Measurements from ENCODE around the gene OMA1. TPM values are rescaled to one million over a fixed set of nuclear protein-coding genes. Genes with fewer than 3 reads are reported as not detected.
"Not testable (repeated sequence)": the region's sequence is repeated elsewhere in the genome, so short reads cannot be mapped to it uniquely, and the experiment has no call there.

The OMA1 gene
- total and polyA plus RNA-seq, 4 experiments from 2014 or later, result 32.7 to 86.2 (median 55.0) TPM

DNA sequence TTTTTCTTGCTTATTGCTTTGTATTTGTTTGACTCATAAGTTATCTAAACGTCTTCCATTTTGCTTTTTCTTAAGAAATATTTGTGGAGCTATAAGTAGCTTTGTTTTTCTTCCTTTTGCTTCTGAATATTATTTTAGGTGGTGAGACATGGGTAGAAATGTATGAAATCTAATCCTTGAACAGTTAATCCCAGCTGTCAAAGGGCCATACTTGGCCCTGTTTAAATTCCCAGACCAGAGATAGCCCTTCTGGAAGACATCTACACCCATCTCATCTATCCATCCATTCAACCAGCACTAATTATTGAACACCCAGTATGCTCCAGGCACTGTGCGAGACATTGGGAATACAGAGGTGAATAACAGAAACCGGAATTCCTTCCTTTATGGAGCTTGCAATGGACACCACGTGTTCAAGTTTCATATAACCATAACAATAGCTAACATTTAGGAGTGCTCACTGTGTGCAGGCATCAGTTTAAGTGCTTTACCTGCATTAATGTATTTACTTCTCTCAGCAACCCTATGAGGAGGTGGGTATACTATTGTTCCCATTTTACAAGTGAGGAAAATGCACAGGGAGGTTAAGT lies 21.8 kb upstream of the OMA1 start:
- peaks cover 18 to 33% of the 10 kb centered on the region in 2 donors for H3K27me3 Mint-ChIP-seq
- POLR2A ChIA-PET (ENCODE audit: partially characterized antibody), result no interaction called here
- DNase-seq, result no peak

GRCh38 chr1:58566339-58566738 lies 19.8 kb upstream of the OMA1 start:
- H3K27me3 Mint-ChIP-seq, result peaks cover 26 to 38% of the 10 kb centered on the region in 2 donors

More for the DNA sequence above, 21.8 kb upstream of the OMA1 start:
- no peak overlapping the region for H3K4me3 Mint-ChIP-seq
- H3K36me3 ChIP-seq (ENCODE audit: insufficient read depth, low read length), result no peaks in the 10 kb centered on the region
- peaks cover 0 to 2% (median 0%) of the 10 kb centered on the region in 8 donors for H3K9me3 Mint-ChIP-seq
- no peak overlapping the region for H3K4me3 ChIP-seq (ENCODE audit: low read length in 2 of 2)
- intact Hi-C loops (cut with micrococcal nuclease), result no loop called here
- peaks cover 3% of the 10 kb centered on the region for H3K4me1 ChIP-seq (ENCODE audit: insufficient read depth, low read length)
- no peaks in the 10 kb centered on the region for H3K9me3 ChIP-seq (ENCODE audit: control insufficient read depth in 1 of 2, low read length in 2 of 2)
- CTCF ChIA-PET (ENCODE audit: partially characterized antibody), result no interaction called here
- H3K27ac Mint-ChIP-seq, result no peak overlapping the region
- no peaks in the 10 kb centered on the region for H3K36me3 Mint-ChIP-seq
- H3K4me1 Mint-ChIP-seq, result peaks cover 1 to 6% (median 2%) of the 10 kb centered on the region in 4 donors
- H3K27ac ChIP-seq (ENCODE audit: low read depth, low read length), result no peak overlapping the region
- H3K27me3 ChIP-seq (ENCODE audit: insufficient read depth, low read length), result peaks cover 4% of the 10 kb centered on the region

DNA sequence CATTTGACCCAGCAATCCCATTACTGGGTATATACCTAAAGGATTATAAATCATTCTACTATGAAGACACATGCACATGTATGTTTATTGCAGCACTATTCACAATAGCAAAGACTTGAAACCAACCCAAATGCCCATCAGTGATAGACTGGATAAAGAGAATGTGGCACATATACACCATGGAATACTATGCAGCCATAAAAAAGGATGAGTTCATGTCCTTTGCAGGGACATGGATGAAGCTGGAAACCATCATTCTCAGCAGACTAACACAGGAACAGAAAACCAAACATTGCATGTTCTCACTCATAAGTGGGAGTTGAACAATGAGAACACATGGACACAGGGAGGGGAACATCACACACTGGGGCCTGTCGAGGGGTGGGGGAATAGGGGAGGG lies 17.2 kb upstream of the OMA1 start:
- H3K9me3 ChIP-seq (ENCODE audit: control insufficient read depth in 1 of 2, low read length in 2 of 2); H3K4me3 ChIP-seq (ENCODE audit: low read length in 2 of 2); DNase-seq; H3K27me3 ChIP-seq (ENCODE audit: insufficient read depth, low read length); intact Hi-C loops (cut with micrococcal nuclease); H3K36me3 ChIP-seq (ENCODE audit: insufficient read depth, low read length); POLR2A ChIA-PET (ENCODE audit: partially characterized antibody); H3K27ac ChIP-seq (ENCODE audit: low read depth, low read length); H3K4me1 Mint-ChIP-seq; H3K4me3 Mint-ChIP-seq; CTCF ChIA-PET (ENCODE audit: partially characterized antibody); H3K4me1 ChIP-seq (ENCODE audit: insufficient read depth, low read length); H3K27ac Mint-ChIP-seq; H3K36me3 Mint-ChIP-seq: not testable (repeated sequence)
- H3K9me3 Mint-ChIP-seq, result peaks cover 0 to 15% (median 5%) of the 10 kb centered on the region in 8 donors
- H3K27me3 Mint-ChIP-seq, result peaks cover 24 to 38% of the 10 kb centered on the region in 2 donors

More at GRCh38 chr1:58566339-58566738, 19.8 kb upstream of the OMA1 start:
- Histone ChIP-seq H3K4me1 (ENCODE audit: insufficient read depth, low read length) (no peaks in the 10 kb centered on the region), H3K36me3 (ENCODE audit: insufficient read depth, low read length) (no peaks in the 10 kb centered on the region), H3K27me3 (ENCODE audit: insufficient read depth, low read length) (peaks cover 4% of the 10 kb centered on the region), H3K4me3 (ENCODE audit: low read length in 2 of 2) (no peak overlapping the region), H3K9me3 (ENCODE audit: control insufficient read depth in 1 of 2, low read length in 2 of 2) (no peaks in the 10 kb centered on the region), H3K27ac (ENCODE audit: low read depth, low read length) (no peak overlapping the region)
- Mint-ChIP-seq H3K9me3 (peaks cover 0 to 4% (median 0%) of the 10 kb centered on the region in 8 donors), H3K36me3 (no peaks in the 10 kb centered on the region), H3K27ac (no peak overlapping the region), H3K4me3 (no peak overlapping the region), H3K4me1 (no peaks in the 10 kb centered on the region)
- intact Hi-C loops (cut with micrococcal nuclease), result no loop called here
- no peak for DNase-seq
- POLR2A ChIA-PET (ENCODE audit: partially characterized antibody), result no interaction called here
- CTCF ChIA-PET (ENCODE audit: partially characterized antibody), result no interaction called here

DNA sequence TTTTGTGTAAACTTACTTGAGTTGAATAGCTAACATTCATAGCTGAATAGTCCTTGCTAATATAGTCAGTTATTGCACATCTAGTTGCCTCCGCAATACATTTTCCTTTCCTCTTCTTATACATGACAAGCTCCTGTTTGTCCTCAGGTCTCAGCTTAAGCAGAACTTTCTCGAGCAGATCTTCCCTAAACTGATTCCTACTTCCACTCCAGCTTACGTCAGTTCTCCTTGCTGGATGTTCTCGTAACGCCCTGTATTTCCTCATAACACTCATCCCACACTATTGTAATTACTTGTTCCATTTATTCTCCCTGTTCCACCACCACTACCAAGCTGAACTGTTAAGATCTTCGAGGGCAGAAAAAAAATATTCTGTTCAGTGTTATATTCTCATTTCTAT lies 15.1 kb upstream of the OMA1 start:
- peaks cover 0 to 15% (median 5%) of the 10 kb centered on the region in 8 donors for H3K9me3 Mint-ChIP-seq
- CTCF ChIA-PET (ENCODE audit: partially characterized antibody), result interaction anchor here (1.2 kb wide), 1 partner anchor 44 kb away, joined by 3 read pairs; no protein-coding TSS in a partner anchor
- POLR2A ChIA-PET (ENCODE audit: partially characterized antibody), result no interaction called here
- Histone ChIP-seq H3K36me3 (ENCODE audit: insufficient read depth, low read length) (no peaks in the 10 kb centered on the region), H3K4me3 (ENCODE audit: low read length in 2 of 2) (no peak overlapping the region), H3K4me1 (ENCODE audit: insufficient read depth, low read length) (no peaks in the 10 kb centered on the region), H3K27ac (ENCODE audit: low read depth, low read length) (no peak overlapping the region), H3K27me3 (ENCODE audit: insufficient read depth, low read length) (no peaks in the 10 kb centered on the region), H3K9me3 (ENCODE audit: control insufficient read depth in 1 of 2, low read length in 2 of 2) (peaks cover 0 to 3% of the 10 kb centered on the region in 2 donors)
- no peak for DNase-seq
- no peak overlapping the region for H3K4me3 Mint-ChIP-seq
- no peaks in the 10 kb centered on the region for H3K4me1 Mint-ChIP-seq
- H3K27me3 Mint-ChIP-seq, result peaks cover 22 to 40% of the 10 kb centered on the region in 2 donors
- intact Hi-C loops (cut with micrococcal nuclease), result no loop called here
- no peaks in the 10 kb centered on the region for H3K36me3 Mint-ChIP-seq
- H3K27ac Mint-ChIP-seq, result no peak overlapping the region

DNA sequence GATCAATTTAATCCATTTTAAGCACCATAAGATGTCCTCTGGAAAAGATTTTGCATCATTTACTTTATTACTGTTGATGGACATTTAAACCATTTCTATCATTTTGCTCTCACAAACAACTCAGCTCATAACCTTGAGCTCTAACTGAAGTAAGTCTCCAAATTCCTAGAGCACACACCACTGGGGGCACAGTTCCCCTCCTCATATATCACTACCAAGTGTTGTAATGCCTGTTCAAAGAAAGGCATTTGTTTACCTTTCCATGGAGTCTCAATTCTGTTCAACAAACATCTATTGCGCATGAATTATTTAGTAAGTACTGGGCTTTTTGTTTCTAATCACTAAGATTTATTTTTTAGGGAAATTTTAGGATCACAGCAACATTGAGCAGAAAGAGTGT lies 8.9 kb upstream of the OMA1 start:
- ChIA-PET CTCF (ENCODE audit: partially characterized antibody) (no interaction called here), POLR2A (ENCODE audit: partially characterized antibody) (no interaction called here)
- Histone ChIP-seq H3K36me3 (ENCODE audit: insufficient read depth, low read length) (no peaks in the 10 kb centered on the region), H3K9me3 (ENCODE audit: control insufficient read depth in 1 of 2, low read length in 2 of 2) (peaks cover 0 to 3% of the 10 kb centered on the region in 2 donors), H3K27me3 (ENCODE audit: insufficient read depth, low read length) (no peaks in the 10 kb centered on the region), H3K4me1 (ENCODE audit: insufficient read depth, low read length) (no peaks in the 10 kb centered on the region), H3K4me3 (ENCODE audit: low read length in 2 of 2) (no peak overlapping the region), H3K27ac (ENCODE audit: low read depth, low read length) (no peak overlapping the region)
- Mint-ChIP-seq H3K4me1 (no peaks in the 10 kb centered on the region), H3K27me3 (peaks cover 18 to 23% of the 10 kb centered on the region in 2 donors), H3K36me3 (no peaks in the 10 kb centered on the region), H3K9me3 (peaks cover 0 to 10% (median 4%) of the 10 kb centered on the region in 8 donors), H3K27ac (no peak overlapping the region), H3K4me3 (no peak overlapping the region)
- no peak for DNase-seq
- intact Hi-C loops (cut with micrococcal nuclease), result no loop called here

DNA sequence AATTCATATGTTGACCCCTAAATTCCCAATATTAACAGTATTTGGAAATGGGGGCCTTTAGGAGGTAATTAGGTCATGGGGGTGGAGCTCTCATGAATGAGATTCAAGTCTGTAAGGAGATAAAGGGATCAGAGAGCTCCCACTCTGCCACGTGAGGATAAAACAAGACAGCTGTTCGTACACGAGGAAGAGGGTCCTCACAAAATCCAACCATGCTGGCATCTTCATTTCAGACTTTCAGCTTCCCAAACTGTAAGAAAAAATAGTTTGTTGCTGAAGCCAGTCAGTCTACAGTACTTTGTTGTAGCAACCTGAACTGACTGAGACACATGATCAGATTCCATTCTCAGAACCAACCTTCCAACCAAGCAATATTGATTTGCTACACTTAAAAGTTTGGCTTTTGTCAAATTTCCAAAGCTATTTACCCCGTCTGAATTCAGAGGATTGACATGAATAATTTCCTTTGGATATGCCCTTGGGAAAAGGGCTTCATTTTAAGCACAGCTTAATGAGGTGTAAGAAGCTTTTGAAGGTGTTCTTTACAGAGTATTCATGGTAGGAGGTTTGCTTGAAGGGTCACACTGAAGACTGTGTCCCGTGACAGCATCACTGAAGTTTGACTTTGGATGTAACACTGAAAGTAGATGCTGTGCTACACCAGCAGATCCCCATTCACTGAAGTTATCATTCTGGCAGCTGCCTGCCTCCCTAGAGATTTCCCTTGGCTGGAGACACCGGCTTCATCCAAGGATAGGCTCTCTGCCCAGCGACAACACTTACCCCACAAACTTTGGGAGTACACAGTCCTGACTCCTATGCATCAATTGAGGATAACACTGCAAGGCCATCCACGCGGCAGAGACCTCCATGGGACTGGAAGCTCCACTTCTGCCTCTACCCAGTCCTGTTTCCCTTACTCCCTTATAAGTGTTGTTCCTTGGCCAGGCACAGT lies 4.9 kb upstream of the OMA1 start:
- H3K27ac ChIP-seq (ENCODE audit: low read depth, low read length), result no peak overlapping the region
- H3K4me3 ChIP-seq (ENCODE audit: low read length in 2 of 2), result no peak overlapping the region
- Mint-ChIP-seq H3K9me3 (no peaks in the 10 kb centered on the region), H3K27ac (no peak overlapping the region), H3K27me3 (peaks cover 7 to 13% of the 10 kb centered on the region in 2 donors), H3K4me3 (no peak overlapping the region), H3K4me1 (peaks cover 4 to 7% (median 6%) of the 10 kb centered on the region in 4 donors), H3K36me3 (peaks cover 0 to 2% of the 10 kb centered on the region in 2 donors)
- peaks cover 4% of the 10 kb centered on the region for H3K4me1 ChIP-seq (ENCODE audit: insufficient read depth, low read length)
- DNase-seq, result no peak
- H3K36me3 ChIP-seq (ENCODE audit: insufficient read depth, low read length), result no peaks in the 10 kb centered on the region
- POLR2A ChIA-PET (ENCODE audit: partially characterized antibody), result no interaction called here
- intact Hi-C loops (cut with micrococcal nuclease), result no loop called here
- CTCF ChIA-PET (ENCODE audit: partially characterized antibody), result interaction anchor here (0.7 to 0.9 kb wide), 3 partner anchors 35 to 1718 kb away, joined by 3 to 5 read pairs (median 3); no protein-coding TSS in a partner anchor
- H3K9me3 ChIP-seq (ENCODE audit: control insufficient read depth in 1 of 2, low read length in 2 of 2), result no peaks in the 10 kb centered on the region
- H3K27me3 ChIP-seq (ENCODE audit: insufficient read depth, low read length), result no peaks in the 10 kb centered on the region

- H3K4me1 Mint-ChIP-seq, result peaks cover 16 to 23% (median 19%) of the 10 kb centered on the region in 4 donors
- H3K27ac ChIP-seq (ENCODE audit: low read depth, low read length); H3K27ac Mint-ChIP-seq; DNase-seq; H3K27me3 Mint-ChIP-seq; H3K4me3 ChIP-seq (ENCODE audit: low read length in 2 of 2); H3K36me3 Mint-ChIP-seq; H3K4me3 Mint-ChIP-seq; H3K27me3 ChIP-seq (ENCODE audit: insufficient read depth, low read length); H3K36me3 ChIP-seq (ENCODE audit: insufficient read depth, low read length); H3K9me3 Mint-ChIP-seq; H3K9me3 ChIP-seq (ENCODE audit: control insufficient read depth in 1 of 2, low read length in 2 of 2); POLR2A ChIA-PET (ENCODE audit: partially characterized antibody): not testable (repeated sequence)
- H3K4me1 ChIP-seq (ENCODE audit: insufficient read depth, low read length), result peaks cover 17% of the 10 kb centered on the region
- intact Hi-C loops (cut with micrococcal nuclease), result loop anchor here (5.0 kb wide), 1 partner anchor 748 kb away; the partner anchor contains the start of gene FGGY
- CTCF ChIA-PET (ENCODE audit: partially characterized antibody), result interaction anchor here (4.2 to 6.1 kb wide), 2 partner anchors 33 to 102 kb away, joined by 19 to 121 read pairs; no protein-coding TSS in a partner anchor
Observed at GRCh38 chr1:58549291-58549690, 2.8 kb upstream of the OMA1 start.

Data from CD4-positive, alpha-beta memory T cell (primary cell).